Iris pigment epithelial cell (primary cell): Measurements from ENCODE around the gene GADD45G.

ENCODE experiments used
- DNase-seq: peaks from one replicate; pipeline ENCODE4 v3.0.0-alpha.2; 2011; ENCODE audit warnings: low read depth

Gene GADD45G, protein sequence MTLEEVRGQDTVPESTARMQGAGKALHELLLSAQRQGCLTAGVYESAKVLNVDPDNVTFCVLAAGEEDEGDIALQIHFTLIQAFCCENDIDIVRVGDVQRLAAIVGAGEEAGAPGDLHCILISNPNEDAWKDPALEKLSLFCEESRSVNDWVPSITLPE

DNA sequence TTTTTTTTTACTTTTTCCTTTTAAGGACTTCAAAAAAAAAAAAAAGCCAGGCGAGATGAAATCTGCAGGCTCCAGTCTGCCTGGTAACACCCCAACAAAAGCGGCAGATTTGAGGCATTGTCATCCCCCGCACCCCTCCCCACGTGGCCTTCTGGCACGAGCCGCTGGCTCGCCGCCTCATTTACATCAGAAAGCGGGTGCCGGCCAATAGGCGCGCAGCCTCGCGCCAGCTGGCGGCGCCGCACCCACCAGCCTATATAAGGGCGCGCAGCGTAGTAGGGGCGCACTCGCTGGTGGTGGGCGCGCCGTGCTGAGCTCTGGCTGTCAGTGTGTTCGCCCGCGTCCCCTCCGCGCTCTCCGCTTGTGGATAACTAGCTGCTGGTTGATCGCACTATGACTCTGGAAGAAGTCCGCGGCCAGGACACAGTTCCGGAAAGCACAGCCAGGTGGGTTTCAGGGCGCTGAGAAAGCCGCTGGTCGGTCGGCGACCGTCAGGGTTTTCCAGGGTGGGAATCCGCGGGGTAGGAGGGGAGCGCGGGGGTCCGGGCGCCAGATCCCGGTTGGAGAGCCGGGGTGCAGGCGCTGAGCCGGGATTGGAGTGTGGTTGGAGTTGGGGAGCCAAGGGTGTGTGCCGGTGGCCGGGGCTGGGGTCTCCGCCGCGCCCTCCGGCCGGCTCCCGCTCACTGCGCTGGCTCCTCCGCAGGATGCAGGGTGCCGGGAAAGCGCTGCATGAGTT, at the start of gene GADD45G:
Gene GADD45G, plus strand, starts transcription at position 284 of the 736 bp plus-strand sequence. Its CDS starts 110 bp downstream, at position 394.
- peak; percentile 85 for DNase-seq

DNA sequence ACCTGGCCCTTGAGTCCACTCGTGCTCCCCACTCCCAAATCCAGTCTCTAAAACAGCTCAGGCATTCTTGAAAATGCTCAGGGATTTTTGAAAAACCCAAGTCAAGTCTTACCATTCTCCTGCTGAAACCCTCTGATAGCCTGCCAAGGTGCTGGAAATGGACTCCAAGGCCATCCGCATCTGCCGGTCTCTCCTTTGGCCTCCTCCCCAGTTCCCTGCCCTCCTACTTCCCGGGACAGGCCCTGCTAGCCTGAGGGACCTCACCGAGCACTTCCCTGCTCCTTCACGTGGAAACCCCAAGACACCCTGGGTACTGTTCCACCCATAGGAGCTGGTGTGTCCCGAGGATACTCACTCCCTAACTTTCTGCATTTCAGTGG, 49.8 kb upstream of the GADD45G start:
- DNase-seq, result no peak

DNA sequence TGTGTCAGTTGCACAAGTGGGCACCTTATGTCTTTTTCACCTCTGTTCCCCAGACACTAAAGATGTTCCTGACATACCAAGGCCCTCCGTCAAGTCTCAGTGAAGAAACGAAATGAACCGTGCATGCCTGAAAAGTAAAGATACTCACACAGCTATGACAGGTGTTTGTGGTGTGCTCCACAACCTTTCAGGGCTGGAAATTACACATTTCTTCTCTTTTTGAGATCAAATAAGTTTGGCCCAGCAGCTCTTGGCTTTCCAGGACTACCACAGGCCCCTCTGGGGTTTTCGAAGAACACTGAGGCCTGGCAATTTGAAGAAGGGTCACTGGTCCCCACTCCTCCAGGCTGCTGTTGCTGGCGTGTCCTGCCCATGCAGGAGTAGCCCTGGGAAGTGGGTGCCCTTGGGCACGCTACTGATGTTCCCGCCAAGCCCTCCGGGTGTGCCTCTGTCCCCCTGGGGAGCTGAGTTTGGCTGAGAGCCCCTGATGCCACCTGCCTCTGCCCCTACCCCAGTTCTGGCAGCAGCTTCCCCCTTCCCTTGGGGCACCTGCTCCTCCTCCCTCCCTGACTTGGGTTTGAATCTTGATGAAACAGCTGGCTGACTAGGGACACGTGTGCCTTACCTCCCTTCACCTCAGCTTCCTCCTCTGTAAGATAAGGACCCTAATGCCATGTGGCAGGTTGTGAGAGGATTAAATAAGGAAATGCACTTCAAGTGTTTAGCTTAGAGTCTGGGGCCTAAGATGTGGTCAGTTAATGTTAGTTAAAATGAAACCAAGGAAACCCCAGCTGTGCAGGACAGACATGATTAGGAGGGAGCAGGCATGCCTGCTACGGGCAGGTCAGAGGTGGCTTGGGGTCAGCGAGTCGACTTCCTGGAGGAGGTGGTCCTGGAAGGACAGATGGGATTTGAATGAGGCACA, 49.1 kb upstream of the GADD45G start:
- DNase-seq, result peak; percentile 20

DNA sequence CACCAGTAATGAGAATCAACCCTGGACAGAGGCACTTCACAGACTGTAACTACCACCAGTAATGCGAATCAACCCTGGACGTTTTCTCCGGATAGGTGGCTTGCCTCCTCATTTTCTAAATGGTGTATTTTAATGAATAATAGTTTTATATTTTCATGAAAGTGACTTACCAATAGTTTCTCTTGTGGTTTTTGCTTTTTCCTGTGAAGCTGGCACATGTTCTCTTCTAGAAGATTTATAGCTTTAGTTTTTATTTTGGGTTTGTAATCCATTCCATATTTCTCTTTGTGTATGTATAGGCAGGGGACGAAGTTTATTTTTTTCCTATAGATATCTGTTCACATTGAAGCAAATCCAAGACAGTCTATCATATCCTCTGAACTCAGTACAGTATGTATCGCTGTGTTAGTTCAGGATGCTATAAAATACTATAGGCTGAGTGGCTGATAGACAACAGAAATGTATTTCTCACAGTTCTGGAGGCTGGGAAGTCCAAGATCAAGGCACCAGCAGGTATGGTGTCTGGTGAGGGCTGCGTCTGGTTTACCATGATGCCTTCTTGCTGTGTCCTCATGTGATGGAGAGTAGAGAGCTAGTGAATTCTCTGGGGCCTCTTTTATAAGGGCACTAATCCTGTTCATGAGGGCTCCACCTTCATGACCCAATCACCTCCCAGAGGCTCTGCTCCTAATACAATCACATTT, 46.5 kb upstream of the GADD45G start:
- DNase-seq, result no peak

DNA sequence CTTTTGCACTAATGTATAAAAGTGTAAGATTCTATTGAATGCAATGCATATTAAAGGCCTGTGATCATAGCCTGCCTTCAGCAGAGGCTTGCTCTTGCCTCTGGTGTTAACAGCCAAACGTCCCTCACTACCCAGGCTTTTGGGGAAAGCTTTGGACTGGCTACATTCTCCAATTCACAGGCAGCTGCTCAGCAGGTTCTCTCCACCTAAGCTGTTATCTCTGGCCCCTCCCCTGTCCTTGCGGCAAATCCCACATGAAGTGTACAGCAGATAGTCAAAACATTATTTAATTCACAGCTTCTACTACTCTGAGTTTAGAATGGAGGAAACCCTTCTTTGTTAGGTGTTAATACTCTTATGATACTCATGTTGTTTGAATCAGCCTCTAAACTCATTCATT, 45.9 kb upstream of the GADD45G start:
- DNase-seq, result no peak

DNA sequence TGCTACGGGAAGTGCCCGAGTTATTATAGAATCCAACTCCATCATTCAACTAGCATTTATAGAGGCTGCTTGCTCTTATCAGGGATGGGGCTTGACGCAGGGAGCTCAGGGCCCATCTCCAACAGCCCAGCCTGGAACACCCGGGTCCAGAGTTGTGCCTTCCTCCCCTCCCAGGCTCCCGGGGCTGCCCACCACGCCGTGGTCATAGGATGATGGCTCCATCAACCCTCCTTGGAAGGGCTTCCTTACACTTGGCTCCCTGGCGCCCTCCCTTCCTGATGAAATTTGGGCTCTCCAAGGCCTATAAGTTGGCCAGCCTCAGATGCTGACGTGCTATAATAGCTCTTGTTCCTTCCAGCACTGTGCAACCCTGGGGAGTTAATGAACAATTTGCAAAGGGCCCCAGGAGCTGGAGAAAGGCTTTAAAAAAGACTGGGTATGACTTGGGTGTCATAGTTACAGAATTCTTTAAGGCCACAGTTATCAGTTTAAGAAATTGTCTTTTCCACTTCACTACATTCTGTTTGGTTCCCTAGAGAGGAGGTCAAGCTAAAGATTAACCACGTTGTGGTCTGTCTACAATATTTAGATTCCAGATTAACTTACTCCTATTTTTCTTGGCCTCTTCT, 42.5 kb upstream of the GADD45G start:
- DNase-seq, result peak; percentile 23

DNA sequence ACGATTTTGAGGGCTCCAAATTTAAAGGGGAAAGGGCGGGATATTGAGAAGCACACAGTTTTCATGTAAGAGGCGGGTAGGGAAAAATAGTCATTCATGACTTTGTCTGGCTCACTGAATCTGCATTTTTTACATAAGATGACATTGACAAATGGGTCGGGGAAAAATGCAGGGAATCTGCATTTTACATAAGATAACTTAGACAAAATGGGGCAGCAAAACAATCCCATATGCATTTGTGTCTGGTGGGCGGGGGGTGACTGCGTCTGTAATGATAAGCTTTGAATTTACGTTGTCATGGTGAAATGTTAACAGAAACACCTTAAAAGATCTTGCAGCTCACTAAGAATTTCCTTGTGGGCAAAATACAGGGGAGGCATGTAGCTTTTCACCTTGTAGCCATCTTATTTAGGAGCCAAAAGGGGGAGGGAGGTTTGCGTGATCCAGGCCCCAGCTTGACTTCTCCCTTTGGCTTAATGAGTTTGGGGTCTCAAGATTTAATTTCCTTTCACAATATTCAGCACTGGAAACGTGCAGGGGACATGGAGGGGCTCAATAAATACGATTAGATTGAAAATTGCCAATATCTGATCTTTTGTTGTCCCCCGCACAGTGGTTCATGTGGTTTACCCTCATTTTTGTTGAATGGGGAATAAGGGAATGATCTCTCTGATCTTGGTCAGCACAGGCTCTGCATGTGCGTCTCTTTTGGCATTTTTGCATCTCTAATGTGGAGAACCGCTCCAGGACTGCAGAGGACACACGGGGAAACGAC, 41.1 kb upstream of the GADD45G start:
- DNase-seq, result no peak

DNA sequence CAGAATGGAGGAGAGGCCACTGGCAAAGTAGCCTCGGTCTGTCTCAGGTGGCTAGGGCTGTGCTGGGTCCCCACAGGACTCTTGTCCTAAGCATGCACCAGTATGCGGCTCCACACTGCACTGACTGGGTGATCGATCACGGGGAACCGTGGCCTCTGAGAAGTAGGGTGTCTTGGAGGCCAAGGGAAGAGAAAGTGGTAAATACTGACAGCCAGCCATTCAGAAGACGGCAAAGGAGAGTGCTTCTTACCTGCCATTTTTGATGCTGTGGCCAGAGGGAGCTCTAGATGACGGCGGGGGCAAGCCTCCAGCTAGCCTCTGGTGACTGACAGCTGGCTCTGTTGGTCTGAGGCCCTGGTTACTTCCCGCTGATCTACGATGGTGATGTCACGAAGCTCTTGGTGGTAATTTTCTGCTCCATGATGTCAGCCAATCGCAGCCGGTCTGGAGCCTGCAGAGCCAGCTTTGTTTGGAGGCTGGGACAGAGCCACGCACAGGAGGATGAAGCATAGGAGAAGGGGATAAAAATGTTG, 40.4 kb upstream of the GADD45G start:
- DNase-seq, result peak; percentile 28

DNA sequence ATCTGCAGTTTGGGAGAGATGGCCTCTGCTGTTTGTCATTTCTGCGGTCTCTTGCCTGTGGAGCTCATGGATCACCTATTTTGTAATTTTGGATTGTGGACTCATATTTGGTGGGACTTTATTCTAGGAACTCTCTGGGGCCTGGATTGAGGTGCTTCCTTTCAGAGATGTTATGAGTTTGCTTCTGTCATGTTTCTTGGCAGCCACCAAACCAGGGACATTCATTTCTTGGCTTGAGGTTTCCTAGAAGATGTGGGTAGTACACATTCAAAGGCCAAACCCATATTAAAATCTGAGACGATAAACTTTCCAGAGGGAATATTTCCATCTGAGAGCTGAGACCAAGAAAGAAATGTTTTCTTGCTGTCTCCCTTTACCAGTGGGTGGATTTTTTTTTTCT, 37.2 kb upstream of the GADD45G start:
- no peak for DNase-seq

DNA sequence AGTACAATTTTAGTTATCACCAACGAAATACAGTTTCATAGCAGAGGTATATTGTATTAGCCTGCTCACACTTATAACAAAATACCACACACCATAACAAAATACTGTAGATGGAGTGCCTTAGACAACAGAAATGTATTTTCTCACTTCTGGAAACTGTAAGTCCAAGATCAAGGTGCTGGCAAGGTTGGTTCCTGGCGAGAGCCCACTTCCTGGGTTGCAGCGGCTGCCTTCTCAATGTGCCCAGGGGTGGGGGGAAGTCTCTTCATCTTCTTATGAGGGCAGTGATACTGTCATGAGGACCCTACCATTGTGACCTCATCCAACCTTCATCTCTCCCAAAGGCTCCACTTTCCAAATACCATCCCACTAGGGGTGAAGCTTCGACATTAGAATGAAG, 30.5 kb upstream of the GADD45G start:
- no peak for DNase-seq

DNA sequence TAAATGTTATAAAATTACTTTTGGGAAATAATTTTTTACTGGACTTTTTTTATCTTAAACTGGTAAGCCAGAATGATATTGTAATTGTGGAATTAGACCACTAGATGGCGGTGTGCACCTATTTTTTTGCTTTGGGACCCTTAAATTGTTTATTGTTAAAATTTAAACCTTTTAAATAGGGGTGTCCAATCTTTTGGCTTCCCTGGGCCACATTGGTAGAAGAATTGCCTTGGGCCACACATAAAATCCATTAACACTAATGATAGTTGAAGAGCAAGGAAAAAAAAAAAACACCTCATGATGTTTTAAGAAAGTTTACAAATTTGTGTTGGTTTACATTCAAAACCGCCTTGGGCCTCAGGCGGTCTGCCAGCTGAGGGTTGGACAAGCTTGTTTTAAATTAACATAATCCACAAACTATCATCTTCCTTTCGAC, 28.4 kb upstream of the GADD45G start:
- peak; percentile 25 for DNase-seq

DNA sequence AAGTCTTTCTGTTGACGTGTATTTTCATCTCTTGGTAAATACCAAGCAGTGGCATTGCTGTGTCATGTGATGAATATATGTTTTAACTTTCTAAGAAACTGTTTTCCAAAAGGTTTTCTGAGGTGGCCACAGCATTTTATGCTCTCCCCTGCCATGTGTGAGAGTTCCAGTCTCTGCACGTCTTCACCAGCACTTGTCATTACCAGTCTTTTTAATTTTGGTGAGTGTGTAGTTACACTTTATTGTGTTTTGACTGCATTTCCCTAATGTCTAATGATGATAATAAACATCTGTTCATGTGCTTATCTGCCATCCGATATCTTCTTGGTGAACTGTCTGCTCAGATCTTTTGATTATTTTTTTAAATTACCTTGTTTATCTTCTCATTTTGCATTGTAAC, 27.4 kb upstream of the GADD45G start:
- no peak for DNase-seq

DNA sequence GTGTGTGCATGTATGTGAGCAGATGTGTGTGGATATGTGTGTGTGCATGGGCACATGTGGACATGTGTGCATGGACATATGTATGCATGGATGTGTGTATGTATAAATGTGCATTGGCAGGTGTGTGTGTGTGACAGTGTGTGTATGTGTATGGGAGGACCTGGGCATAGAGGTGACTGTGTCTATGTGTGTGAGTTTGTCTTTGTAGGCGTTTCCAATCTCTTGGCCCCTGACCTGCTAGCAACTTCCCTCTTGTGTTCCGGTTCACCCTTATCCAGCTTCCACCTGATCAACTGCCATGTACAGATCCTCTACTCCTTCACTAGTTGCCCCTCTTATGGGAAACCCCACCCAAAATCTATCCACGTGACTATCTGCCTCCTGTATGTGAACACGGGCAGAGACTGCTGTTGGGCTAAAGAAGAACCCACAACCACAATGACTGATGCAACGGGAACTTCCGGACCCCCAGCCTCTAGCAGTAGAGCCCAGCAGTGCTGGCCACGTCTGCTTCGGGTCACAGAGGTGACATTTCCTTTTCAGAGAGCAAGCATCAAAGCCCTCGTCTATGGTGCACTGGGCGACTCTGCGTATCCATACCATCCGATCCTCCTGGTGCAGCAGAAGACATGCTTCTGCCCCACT, 24.9 kb upstream of the GADD45G start:
- DNase-seq, result no peak

DNA sequence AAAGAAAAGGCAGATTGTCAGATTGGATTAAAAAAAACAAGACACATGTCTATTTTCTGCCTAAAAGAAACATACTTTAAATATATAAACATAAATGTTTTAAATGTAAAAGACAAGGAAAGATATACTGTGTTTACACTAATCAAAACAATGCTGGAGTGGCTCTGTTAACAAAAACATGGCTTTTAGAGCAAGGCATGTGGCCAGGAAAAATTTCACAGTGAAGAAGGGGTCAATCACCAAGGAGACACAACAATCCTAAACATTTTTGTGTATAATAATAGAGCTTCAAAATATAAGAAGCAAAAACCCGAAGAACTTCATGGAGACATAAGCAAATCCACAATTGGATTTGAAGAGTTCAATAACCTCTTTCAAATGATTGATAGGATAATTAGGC, 18.5 kb upstream of the GADD45G start:
- DNase-seq, result no peak

DNA sequence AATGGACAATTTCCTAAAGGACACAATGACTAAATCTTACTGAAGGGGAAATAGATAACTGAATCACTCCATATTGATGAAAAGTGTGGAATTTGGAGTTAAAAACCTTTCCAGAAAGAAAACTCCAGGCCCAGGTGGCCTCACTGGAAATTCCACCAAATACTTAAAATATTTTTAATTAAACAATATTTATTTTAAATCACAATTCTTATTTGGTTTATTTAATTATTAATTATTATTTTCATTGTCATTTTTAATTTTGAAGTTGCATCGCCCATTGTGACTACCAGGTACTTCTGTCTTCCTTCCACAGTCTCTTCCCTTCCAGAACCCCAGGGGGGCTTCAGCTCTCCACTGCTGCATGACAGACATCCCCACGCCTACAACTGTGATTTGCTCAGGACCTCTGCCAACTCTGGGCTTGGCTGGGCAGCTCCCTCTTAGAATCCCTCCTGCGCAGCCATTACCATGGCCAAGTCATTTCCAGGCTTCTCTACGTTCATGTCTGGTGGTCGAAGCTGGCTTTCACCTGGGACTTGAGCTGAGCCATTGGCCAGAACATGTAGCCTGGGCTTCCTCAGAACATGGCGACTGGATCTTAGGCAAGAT, 16.4 kb upstream of the GADD45G start:
- DNase-seq, result no peak

DNA sequence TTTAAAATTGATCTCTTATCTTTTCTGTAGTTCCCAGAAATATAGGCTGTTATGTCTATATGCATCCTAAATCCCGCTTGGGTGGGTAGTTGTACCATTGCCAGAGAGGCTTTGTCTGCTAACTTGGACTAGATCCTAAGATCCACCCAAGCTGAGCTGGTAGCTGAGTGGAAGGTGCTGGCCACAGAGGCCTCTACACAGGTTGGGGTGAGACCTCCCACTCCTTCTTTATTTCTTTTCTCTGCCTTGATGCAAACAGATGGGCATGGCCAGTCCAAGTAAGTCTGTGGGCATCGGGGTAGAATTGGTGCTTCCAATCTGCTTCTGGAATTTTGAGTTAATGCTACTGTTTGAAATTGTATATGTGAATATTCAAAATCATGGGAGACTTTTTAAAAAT, 14.4 kb upstream of the GADD45G start:
- DNase-seq, result no peak

DNA sequence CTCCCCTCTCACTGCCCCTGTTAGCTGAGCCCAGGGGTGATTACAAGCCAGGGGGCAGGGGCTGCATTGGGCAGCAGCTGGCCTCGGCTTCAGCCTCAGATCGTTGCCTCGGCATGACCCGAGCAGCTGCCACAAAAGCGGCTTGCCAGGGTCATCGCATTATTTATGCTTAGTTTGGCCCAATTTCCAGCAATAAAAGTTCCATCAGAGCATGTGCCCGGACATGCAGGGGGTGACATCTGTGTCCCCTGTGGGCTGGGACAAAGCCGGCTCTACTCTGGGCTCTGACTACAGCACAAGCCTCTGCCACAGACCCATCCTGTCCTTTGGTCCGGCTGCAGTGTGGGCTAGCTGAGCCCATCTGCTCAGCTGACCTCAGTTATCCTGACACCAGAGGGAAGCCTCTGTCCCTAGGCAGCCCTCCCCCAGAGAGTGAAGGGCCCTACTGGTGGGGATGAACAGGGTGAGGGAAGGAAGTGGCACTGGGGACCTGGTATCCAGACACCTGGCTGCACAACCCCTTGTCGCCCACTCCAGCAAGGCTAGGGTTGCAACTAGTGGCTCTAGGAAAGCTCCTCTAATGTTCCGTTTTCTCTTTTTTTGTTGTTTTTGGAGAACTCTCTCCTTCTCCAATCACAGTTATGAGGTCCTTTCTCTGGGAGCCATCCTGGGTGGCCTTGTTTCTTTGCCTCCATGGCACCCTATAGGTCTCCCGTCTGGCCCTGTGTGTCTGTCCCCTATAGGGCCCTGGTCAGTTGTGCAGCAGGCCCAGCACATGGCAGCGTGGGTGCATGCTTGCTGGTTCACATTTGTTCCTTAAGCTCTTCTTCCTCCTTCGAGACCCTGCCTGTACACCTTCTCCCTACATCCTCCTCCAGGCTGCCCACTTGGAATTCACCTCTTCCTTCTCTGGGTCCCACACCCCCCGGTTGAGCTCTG, 13.3 kb upstream of the GADD45G start:
- no peak for DNase-seq

DNA sequence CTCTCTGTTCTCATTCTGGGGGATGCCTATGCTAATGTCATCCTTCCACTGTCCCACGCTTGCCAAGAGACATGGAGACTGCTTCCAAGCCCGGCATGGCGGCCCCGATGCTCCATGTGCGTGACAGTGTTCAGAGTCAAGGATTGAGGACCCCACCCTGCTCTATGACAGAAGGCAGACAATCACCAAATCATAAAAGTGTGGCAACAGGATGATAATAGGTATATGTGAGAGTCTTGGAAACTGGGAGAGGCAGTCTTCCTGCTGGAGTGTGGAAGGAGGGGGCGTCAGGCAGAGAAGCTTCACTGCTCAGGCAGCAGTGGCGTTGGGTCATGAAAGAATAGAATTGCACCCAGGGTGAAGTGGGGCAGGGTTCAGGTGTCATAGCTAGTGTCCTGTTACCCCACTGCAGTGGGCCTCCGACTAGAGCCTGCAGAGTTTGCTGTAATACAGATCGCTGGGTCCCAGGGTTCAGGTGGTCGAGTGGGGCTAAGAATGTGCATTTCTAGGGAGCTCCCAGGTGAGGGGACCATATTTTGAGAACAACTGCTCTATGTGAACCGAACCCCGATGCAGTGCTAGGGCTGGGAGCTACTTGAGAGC, 12.5 kb upstream of the GADD45G start:
- DNase-seq, result no peak
